Measurements from ENCODE around the gene PRPSAP1.
A peak's percentile ranks its signal among the peaks of the same experiment; 100 is the strongest.
"Not testable (repeated sequence)": the region's sequence is repeated elsewhere in the genome, so short reads cannot be mapped to it uniquely, and the experiment has no call there.

PRPSAP1 gene

DNA sequence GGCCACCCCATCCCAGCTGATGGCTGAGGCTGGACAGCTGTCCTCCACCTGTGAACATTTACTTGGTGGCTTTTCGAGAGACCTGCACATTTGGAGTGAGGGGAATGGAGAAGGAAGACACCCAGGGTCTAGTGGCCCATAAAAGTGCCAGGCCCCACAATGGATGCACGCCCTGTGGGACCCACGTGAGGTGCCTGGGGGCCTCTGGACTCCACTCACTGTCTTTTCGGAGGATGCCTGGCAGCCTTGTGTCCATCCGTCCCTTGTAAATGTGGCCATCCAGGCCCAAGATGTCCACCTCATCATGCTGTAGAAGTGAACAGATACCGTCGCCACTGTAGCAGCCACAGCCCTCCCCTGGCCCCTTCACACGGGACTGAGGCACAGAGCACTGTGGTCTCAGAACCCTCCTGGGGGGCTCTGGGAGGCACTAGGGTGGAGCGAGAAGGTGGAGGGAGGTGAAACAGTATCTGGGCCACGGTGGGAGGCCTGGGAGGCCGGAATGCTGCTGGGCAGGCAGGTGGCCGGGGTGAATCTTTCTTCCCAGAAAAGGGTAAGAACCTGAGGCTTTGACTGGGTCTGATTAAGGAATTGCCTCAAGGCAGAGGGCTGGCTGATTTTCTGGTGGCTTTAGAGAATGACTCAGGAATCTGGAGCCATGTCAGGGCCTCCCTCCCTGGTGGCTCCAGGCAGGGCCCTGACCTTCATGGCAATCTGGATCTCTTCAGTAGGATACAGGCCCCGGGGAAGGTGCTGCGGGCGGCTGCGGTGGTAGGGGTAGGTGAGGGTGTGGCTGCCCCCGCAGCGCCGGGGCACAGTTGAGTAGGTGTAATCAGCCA is 77.0 kb downstream of the PRPSAP1 start:
- no peak for DNase-seq (ENCODE audit: low read depth)

DNA sequence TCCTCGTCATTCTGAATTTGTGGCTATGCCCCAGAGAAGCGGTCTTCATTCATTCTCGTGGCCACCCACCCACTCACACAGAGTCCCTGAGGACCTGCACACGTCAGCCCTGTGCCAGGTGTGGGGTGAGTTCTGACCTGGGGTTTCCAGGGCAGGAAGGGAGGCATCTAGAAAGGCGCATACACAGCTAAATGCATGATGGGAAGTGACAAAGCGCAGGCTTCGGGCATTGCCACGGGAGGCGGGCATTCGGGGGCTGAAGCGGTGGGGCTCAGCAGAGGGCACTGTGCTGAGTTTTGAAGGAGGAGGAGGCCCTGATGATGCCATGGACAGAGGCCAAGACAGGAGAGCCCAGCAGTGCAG is 77.7 kb downstream of the PRPSAP1 start:
- no peak for DNase-seq (ENCODE audit: low read depth)

DNA sequence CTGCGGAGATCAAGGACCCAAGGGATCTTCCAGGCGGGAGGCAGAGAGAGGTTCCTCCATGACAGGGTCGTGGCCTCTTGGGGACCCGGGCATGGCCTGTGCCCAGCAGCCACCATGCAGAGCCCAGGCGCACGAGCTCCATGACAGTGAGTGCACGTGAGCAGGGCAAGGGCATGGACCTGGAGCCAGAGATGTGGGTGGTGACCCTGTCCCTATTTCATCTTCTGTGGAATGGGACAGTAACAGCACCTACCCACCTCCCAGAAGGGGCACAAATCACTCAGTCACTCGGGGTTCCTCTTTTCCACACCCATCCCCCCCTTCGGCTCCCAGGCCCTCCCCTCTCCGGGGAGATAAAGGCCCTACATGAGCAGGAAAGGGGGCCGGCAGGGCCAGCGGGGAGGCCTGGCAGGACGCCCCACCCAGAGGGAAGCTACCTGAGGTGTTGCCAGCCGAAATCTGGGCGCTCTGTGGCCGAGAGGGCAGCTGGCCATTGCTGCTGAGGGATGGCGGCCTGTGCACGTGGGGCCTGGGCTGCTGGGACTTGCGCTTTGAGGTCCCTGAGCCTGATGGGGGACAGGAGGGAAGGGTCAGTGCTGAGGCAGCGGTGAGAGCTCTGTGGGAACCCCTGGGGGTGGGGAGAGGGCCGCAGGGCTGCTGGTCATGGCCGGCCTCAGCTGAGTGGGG is 78.2 kb downstream of the PRPSAP1 start:
- DNase-seq (ENCODE audit: low read depth) = no peak

DNA sequence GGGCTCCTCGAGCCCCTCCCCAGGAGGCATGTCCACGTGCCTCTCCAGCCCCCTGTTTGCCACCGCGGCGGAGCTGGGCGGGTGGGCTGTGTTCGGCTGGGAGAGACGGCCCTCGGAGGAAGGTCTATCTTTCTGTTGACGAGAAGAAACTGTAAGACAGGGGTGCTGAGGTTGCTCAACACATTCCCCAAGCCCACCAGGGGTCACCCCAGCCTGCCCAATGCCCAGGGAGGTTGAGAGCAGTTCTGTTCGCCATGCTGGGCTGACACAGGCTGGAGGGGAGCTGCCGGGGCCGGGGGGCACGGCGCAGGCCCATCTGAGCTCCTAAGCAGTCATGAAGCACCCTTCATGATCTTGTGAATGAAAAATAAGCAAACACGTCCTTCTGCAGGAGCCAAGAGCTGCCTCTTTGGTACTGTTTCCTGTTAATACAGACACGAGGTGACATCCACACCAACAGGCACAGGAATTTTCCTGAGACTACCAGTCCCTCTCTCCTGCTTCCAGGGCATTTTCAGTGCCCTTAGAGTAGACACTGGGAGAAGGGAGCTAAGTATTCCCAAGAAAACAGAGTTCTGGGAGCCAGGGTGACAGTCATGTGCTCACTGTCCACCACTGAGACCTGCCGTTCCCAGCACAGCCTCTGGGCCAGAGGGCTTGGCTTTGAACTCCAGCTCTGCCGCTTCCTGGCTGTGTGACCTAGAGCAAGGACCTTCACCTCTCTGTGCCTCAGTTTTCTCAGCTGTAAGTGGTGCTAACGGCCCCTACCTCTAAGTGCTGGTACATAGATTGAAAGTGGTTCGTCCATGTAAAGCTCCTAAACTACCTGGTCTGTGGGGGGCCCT is 79.4 kb downstream of the PRPSAP1 start:
- DNase-seq (ENCODE audit: low read depth) = no peak

DNA sequence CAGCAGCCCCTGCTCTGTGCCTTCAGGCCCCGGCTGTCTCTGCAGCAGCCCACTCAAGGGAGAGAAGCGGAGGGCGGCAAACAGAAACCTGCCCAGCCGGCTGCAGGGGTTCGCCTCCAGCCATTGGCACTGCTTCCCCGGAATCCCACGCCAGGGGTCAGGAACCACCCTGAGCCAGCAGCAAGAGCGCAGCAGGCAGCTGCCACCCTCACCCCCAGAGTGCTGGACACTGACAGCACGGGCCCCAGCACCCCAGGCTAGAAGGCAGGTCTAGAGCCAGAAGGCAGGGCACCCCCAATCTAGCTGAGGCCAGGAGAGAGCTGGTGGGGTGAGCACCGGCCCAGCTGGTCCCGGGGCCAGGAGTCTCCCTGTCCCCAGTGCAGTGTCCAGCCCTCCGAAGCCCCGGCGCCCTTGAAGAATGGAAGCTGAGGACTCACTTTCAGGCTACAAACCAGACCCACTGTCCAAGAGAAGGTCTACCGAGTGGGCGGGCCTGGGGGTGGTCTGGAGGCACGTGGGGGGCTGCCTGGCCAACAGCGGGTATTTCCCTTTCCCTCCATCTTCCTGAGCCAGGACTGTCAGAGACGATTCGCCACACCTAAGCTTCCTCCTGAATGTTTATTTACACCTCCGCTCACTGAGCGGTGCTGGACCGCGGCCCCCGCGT is 80.1 kb downstream of the PRPSAP1 start:
- DNase-seq (ENCODE audit: low read depth) = no peak

DNA sequence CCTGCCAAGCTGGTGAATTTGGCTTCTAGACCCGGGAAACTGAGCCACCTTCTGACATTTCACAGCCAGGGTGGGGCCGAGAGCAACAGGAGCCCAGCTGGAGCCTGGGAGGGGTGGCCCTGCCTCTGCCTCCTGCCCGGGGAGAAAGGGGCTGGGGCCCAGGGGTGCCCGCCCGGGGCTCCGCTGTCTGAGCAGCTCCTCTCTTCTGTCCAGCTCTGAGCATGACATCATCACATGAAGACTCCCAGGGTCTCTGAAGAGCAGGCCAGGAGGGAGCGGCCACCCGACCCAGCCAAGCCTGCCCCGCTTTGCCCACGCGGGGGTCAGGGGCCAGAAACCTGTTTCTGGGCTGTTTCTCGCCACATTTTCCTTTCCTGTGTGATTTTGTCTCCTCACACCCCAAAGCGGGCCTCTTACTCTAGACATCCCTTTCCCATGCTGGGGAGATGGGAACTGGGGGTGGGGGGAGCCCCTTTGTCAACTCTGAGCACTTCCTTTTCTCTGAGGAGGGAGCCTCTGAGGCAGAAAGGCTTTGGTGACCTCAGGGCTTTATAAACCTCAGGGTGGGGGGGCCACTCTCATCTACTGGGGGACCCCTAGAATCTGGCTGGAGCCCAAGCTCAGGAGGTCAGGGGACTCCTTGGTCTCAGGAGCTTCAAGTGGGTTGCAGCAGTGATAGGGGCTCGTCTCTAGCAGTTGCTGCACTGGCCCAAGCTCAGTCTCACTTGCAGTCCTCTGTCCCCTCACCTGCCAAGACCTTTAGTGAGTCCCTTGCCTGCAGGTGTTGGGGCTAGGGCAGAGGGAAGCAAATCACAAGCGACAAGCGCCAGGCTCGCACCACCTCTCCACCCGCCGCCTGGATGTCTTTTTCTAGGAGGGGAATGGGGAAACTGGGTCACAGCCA is 80.9 kb downstream of the PRPSAP1 start:
- no peak for DNase-seq (ENCODE audit: low read depth)

DNA sequence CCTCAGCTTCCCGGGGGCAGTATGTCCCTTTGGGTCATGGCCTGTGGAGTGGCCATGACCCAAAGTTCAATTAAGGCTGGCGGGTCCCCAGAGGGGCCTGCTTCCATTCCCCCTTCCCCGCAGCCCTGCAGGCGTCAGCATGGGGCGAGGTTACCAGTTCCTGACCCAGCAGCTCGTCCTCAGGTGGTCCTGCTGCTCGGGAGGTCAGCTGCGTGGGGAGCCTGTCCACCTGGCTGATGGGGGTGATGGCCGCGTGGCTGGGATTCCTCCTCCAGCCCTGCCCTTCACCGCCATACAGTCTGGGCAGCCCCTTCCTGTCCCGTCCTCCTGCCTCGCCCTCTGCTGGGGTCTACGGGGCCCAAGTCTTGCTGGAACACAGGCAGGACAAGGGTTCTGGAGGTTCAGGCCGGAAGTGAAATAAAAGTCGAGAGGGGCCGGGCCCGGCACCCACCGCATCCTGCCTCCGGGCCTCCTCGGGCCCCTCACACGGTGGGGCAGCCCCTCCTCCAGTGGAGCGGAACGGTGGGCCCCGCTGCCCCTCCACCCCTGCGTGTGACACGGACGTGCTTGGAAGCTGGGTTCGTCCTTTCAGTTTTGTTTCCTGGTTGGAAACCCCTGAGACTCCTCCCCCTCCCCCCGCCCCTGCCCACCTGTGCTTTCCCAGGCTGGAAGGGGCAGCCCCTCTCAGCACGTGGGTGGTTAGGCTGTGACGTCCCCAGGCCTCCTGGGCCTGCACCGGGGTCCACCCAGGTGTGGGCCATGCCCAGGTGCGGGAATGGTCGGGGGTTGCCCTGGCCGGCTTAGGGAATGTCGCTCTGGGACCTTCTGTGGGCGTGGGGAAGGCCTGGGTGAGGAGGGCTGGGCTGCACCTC is 81.8 kb downstream of the PRPSAP1 start:
- peak; percentile 61 for DNase-seq (ENCODE audit: low read depth)

DNA sequence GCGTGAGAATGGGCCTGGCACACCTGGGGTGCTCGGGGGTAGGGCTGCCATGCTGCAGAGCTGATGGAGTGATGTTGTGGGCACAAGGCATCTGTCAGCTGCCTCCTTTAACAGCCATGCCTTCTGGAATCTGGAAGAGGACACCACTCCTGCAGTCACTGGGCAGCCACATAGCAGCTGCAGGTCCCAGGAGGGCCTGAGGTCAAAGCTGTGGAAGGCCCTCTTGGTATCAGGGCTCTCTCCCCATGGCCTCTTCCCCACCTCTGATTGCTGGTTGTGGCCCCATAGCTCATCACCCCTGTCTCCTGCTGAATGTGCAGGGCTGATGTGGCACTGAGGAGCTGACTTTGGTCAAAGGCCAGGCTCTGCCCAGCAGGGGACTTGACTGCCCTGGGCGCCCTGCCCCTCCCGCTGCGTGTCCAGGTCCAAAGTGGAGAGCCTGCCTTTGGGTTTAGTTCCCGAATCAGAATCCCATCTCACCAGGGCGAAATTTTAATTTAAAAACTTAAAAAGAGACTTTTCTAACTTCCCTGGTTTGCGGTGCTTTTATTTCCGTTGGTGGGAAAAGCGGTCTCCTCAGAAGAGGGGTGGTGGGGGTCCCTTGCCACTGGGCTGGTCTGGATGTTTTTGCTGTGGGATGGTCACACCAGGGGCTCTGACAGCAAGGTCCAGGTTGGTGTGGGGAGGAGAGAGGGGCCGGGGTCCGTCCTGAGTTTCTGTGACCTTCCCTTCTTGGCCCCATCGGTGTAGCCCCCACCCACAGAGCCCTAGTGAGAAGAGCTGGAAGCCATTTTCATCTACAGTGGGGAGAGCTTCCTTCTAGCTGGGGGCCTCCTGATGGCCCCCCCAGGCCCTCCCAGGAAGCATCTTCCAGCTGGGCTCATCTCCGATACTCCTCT is 82.7 kb downstream of the PRPSAP1 start:
- DNase-seq (ENCODE audit: low read depth) = no peak

DNA sequence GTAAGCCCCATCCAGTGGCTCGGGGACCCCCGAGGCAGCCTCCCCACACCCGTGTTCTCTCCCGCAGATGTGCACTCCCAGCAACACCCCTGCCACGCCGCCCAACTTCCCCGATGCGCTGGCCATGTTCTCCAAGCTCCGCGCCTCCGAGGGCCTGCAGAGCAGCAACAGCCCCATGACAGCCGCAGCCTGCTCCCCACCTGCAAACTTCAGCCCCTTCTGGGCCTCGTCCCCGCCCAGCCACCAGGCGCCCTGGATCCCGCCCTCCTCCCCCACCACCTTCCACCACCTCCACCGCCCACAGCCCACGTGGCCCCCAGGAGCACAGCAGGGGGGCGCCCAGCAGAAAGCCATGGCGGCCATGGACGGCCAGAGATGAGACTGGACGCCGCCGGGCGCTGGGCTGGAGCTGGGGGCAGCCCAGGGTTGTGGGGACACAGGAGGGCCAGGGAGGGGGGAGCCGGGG is 83.6 kb downstream of the PRPSAP1 start:
- DNase-seq (ENCODE audit: low read depth) = no peak

DNA sequence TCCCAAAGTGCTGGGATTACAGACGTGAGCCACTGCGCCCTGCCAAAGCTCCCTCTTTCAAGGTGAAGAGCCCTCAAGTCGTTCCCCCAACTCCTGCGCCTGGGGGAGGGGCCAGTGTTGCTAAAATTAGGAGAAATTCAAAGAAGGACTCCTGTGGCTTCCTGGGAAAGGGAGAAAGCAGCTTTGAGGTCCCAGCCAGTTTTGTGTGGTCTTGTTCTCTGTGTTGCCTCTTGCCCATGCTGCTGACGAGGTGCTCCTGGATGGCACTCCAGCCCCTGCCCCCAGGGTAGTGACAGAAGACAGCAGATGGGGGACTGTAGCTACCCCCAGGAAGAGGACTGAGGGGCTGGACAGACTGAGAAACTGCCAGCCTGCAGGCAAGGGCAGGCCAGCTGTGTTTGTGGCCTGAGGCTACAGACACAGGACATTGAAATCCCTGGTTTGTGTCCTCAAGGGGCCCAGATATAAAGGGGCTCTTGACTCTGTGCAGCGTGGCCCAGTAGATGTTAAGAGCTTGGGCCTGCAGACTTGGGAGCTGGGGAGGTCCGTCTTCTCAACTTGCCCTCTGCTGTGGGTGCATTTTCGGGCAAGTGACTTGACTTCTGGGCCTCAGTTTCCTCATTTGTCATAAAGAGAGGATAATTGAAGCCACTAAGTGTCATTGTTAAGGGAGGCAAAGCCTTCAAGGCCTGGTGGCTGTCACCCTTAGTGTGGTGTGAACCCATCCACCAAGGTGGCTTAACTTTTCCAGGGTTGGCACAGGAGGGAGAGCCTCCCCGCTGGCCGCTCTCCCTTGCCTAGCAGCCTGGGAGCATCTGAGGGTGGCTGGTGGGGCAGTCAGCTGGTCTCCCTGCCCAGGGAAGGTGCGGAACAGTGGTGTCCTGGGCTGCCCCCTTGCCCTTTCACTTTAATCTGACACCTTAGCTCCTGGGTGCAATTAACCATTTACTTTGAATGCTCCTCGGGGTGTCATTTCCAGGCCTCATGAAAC is 84.4 kb downstream of the PRPSAP1 start:
- DNase-seq (ENCODE audit: low read depth) = no peak

DNA sequence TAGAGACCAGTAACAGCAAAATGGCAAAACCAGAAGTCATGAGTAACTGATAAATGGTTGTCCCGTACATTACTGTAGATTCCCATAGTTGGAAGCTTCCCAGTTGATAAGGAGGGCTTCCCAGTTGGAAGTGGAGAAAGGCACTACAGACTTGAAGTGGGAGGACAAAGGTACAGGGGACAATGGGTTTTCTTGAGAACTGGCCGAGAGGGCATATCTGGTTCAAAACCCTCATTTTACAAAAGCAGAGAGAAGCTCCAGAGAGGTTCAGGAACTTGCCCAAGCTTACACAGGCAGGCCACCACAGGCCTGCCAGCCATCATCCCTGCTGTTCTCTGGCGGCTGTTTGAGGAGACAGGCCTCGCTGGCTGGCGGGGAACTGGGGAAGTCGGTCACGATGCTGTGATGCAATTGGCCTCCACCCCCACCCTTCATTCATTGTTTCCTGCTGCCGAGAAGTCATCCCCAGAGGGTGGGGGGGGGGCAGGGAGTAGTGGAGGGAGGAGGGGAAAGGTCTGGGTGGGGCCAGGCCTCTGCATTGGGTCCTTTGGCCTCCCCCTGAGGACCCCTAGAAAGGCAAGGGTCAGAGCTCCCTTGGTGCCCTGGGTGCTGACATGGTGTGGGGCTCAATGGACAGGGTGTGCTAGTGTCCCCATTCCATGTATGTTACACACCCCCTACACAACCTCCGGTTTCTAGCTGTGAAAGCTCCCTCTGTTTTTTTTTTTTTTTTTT is 85.5 kb downstream of the PRPSAP1 start:
- peak; percentile 69 for DNase-seq (ENCODE audit: low read depth)

DNA sequence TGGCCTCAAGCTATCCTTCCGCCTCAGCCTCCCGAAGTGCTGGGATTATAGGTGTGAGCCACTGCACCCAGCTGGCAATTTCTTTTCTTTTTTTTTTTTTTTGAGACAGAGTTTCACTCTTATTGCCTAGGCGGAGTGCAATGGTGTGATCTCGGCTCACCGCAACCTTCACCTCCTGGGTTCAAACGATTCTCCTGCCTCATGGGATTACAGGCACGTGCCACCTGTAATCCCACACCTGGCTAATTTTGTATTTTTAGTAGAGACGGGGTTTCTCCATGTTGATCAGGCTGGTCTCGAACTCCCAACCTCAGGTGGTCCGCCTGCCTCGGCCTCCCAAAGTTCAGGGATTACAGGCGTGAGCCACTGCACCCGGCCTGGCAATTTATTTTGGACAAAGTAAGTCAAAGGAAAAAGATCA is 86.1 kb downstream of the PRPSAP1 start:
- DNase-seq (ENCODE audit: low read depth) = not testable (repeated sequence)

DNA sequence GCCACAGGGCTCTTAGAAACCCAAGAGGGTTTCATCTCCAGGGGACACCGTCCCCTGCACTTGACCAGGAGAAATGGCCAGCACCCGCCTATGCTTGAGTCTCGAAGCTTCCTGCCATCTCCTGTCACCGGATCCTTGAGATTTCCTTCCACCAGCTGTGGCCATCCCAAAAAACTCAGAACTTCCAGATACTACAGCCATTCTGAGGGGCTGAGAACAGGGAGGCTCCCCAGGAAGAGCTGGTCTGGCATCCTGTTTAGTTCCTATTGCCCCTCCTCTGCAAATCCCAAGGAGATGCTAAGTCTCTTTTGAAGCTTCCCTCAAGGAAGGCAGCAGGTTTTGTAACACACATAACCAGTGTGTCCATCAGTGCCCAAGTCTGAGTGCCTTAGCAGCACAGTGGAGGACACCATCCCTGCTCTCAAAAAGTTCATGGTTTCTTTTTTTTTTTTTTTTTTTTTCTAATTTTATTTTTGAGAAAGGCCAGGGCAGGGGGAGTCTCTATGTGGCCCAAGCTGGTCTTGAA is 86.6 kb downstream of the PRPSAP1 start:
- DNase-seq (ENCODE audit: low read depth) = no peak

DNA sequence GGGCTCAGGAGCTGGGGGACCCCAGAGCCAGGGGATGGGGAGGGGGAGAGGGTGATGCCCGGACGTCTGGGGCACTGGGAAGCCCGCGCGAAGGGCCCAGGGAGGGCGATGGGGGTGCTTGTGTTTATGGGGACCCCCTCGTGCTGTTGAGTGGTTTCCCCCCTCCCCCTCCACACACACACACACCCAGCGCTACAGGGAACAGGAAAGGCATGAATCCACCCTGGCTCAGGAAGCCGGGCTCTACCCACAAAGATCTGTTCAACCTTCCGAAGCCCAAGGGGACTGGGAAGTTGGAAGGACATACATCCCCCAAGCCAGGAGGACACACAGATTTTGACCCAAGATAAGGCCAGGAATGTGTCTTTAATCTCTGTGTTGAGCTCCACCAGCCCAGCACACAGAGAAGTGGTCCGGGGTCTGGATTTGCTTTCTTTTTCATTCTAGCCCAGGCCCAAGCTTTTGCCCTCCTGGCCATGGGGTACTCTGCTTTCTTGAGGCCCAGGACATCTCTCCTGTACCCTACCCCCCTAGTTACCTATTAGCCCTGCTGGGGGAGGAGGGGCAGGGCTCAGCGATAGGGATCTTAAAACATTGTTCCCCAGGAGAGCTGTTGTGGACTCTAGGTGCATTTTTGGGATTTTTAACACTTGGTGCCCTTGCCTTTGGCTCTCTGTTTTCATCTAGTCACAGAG is 87.3 kb downstream of the PRPSAP1 start:
- no peak for DNase-seq (ENCODE audit: low read depth)

DNA sequence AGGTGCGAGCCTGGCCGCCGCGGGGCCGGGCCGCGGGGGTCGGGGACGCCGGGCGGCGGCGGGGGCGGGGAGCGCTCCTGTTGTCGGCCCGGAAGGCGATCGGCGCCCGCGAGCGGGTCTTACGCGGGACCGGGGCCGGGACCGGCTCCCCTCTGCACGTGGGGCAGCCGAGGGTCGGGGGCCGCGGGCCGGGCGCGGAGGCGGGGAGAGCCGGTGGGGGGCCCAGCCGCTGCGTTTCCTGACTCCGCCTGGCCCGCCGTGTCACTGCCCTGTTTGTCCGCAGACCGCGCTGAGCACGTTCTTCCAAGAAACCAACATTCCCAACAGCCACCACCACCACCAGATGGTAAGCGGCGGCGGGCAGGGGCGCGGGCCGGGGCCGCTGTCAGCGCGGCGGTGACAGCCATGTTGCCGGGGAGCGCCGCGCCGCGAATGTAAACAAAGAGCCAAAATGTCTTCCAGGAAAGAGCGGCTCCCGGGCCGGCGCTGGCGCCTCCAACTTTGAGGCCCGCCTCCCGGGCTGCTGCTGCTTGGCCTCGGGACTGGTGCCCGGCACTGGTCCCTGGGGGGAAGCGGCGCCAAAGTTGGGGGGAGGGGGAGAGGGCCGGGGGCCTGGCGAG is 88.0 kb downstream of the PRPSAP1 start:
- DNase-seq (ENCODE audit: low read depth) = peak; percentile 34
